ENCODE measurements around the gene ADTRP.

The ADTRP gene, protein sequence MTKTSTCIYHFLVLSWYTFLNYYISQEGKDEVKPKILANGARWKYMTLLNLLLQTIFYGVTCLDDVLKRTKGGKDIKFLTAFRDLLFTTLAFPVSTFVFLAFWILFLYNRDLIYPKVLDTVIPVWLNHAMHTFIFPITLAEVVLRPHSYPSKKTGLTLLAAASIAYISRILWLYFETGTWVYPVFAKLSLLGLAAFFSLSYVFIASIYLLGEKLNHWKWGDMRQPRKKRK

DNA sequence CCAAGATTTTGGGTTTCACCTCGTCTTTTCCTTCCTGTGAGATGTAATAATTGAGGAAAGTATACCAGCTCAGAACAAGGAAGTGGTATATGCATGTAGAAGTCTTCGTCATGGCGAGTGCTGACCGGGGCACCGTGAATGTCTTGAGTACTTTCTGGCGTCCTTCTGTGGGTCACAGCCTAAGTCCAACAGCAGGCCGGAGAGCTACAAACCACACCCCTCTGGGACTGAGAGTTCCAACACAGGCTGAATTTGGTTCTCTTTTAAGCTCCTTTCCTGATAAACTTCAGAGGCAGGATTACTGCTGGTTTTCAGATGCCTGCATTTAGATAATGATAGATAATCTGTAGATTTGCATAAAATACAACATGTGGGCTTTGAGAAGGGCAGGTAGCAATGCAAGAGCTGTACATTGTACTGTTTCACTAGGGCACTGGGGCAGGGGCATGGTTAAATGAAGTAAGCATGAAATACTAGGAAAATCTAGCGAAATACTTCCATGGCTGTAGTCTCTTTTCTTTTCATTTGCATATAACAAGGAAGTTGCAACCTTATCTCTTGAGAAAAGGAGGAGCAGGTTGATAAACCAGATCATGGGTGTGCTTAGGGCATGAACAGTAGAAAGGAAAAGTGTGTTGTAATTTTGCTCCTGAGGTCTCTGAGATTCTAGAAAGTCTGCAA, at the start of gene ADTRP:
TSS of gene ADTRP (minus strand) at position 156 of the 681 bp plus-strand sequence. CDS start at position 112, 44 bp downstream.
- Histone ChIP-seq H3K27ac (ENCODE audit: low read depth, low read length) (peak within 1 kb of the TSS; percentile 27), H3K4me3 (ENCODE audit: low read depth in 1 of 5, low read length in 5 of 5) (no peak within 1 kb of the TSS), H3K27me3 (ENCODE audit: control insufficient read depth in 5 of 5, insufficient read depth in 4 of 5, low read length in 5 of 5) (no peaks in the 10 kb centered on the region), H3K9me3 (ENCODE audit: control insufficient read depth in 5 of 5, low read length in 5 of 5) (peaks cover 0 to 3% (median 0%) of the 10 kb centered on the region in 5 donors), H3K4me1 (ENCODE audit: control insufficient read depth in 5 of 5, insufficient read depth in 5 of 5, low read length in 5 of 5) (peaks cover 0 to 17% (median 12%) of the 10 kb centered on the region in 5 donors), H3K36me3 (ENCODE audit: control insufficient read depth in 5 of 5, insufficient read depth in 5 of 5, low read length in 5 of 5) (no peaks in the 10 kb centered on the region), H3K9ac (ENCODE audit: low read length in 5 of 5) (no peak within 1 kb of the TSS)

DNA sequence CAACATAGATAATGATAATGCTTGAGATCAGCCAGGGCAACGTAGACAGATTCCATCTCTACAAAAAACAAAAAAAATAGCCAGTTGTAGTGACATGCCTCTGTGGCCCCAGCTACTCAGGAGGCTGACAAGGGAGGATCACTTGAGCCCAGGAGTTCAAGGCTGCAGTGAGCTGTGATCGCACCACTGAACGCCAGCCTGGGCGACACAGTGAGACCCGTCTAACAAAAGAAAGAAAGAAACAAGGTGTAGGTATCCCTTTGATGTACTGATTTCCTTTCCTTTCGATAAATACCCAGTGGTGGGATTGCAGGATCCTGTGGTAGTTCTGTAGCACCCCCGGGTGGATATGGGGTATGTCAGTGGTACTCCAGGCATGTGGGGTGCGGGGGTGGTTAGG, 48.2 kb upstream of the ADTRP start:
- Histone ChIP-seq H3K9me3 (ENCODE audit: control insufficient read depth in 5 of 5, low read length in 5 of 5) (no peaks in the 10 kb centered on the region), H3K27ac (ENCODE audit: low read depth, low read length) (no peak overlapping the region), H3K9ac (ENCODE audit: low read length in 5 of 5) (no peak overlapping the region), H3K4me3 (ENCODE audit: low read depth in 1 of 5, low read length in 5 of 5) (no peak overlapping the region), H3K4me1 (ENCODE audit: control insufficient read depth in 5 of 5, insufficient read depth in 5 of 5, low read length in 5 of 5) (no peaks in the 10 kb centered on the region), H3K27me3 (ENCODE audit: control insufficient read depth in 5 of 5, insufficient read depth in 4 of 5, low read length in 5 of 5) (no peaks in the 10 kb centered on the region), H3K36me3 (ENCODE audit: control insufficient read depth in 5 of 5, insufficient read depth in 5 of 5, low read length in 5 of 5) (no peaks in the 10 kb centered on the region)

DNA sequence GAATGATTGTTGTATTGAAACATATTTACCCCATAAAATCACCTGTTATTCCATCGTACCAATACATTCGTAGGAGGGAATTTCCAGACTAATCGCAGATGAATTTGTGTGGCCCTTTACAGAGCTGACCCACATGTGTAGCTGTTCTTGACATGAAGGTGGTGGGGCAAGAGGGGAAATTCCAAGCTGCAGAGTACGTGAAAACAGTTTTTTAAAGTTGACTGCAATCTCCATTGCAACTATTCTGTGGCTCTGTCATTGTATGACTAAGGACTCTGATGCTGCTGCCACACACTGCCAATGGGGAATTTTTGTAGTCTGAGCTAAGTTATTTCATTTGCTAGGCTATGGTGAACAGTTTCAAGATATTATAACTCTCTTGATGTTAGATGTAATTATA, 46.4 kb upstream of the ADTRP start:
- Histone ChIP-seq H3K4me1 (ENCODE audit: control insufficient read depth in 5 of 5, insufficient read depth in 5 of 5, low read length in 5 of 5) (no peaks in the 10 kb centered on the region), H3K9ac (ENCODE audit: low read length in 5 of 5) (no peak overlapping the region), H3K9me3 (ENCODE audit: control insufficient read depth in 5 of 5, low read length in 5 of 5) (no peaks in the 10 kb centered on the region), H3K27me3 (ENCODE audit: control insufficient read depth in 5 of 5, insufficient read depth in 4 of 5, low read length in 5 of 5) (no peaks in the 10 kb centered on the region), H3K27ac (ENCODE audit: low read depth, low read length) (no peak overlapping the region), H3K36me3 (ENCODE audit: control insufficient read depth in 5 of 5, insufficient read depth in 5 of 5, low read length in 5 of 5) (no peaks in the 10 kb centered on the region), H3K4me3 (ENCODE audit: low read depth in 1 of 5, low read length in 5 of 5) (no peak overlapping the region)

DNA sequence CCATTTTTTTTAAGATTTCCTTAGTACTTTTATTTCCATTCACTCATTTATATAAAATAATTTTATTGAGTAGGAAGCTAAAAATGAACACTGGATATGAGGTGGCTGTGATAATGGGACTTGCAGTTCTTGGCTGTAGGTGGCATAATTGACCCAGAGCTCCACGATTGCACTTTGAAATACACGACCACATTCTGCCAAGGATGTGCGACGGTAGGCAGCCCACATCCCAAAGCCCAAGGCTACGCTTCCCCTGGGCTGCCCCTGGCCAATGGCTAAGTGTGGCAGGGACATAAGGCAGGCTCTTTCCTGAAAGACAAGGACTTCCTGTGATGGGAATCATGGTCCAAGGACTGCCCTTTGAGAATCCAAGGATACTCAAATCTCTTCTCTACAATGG, 43.7 kb upstream of the ADTRP start:
- Histone ChIP-seq H3K9ac (ENCODE audit: low read length in 5 of 5) (no peak overlapping the region), H3K4me1 (ENCODE audit: control insufficient read depth in 5 of 5, insufficient read depth in 5 of 5, low read length in 5 of 5) (no peaks in the 10 kb centered on the region), H3K9me3 (ENCODE audit: control insufficient read depth in 5 of 5, low read length in 5 of 5) (no peaks in the 10 kb centered on the region), H3K27ac (ENCODE audit: low read depth, low read length) (no peak overlapping the region), H3K4me3 (ENCODE audit: low read depth in 1 of 5, low read length in 5 of 5) (no peak overlapping the region), H3K36me3 (ENCODE audit: control insufficient read depth in 5 of 5, insufficient read depth in 5 of 5, low read length in 5 of 5) (no peaks in the 10 kb centered on the region), H3K27me3 (ENCODE audit: control insufficient read depth in 5 of 5, insufficient read depth in 4 of 5, low read length in 5 of 5) (no peaks in the 10 kb centered on the region)

DNA sequence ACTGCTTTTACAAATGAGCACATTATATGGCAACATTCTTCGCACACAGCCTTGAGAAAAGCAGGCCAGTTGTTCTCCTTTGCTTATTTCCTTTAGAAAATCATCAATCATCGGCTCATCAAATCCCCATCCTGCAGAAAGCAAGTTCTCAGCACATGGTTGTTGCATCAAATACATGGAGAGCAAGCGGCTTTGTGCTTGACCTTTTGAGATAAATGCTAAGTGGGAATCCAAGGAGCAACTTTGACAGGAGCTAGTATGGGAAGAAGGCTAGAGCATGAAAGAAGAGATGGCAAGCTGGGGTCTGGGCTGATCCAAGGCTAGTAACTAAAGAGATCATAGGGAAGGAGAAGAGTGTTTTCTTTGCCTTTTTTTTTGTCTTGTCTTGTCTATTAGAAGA, 43.2 kb upstream of the ADTRP start:
- H3K9ac ChIP-seq (ENCODE audit: low read length in 5 of 5) = no peak overlapping the region
- H3K9me3 ChIP-seq (ENCODE audit: control insufficient read depth in 5 of 5, low read length in 5 of 5) = no peaks in the 10 kb centered on the region
- H3K36me3 ChIP-seq (ENCODE audit: control insufficient read depth in 5 of 5, insufficient read depth in 5 of 5, low read length in 5 of 5) = no peaks in the 10 kb centered on the region
- no peaks in the 10 kb centered on the region for H3K4me1 ChIP-seq (ENCODE audit: control insufficient read depth in 5 of 5, insufficient read depth in 5 of 5, low read length in 5 of 5)
- H3K27me3 ChIP-seq (ENCODE audit: control insufficient read depth in 5 of 5, insufficient read depth in 4 of 5, low read length in 5 of 5) = no peaks in the 10 kb centered on the region
- H3K27ac ChIP-seq (ENCODE audit: low read depth, low read length) = no peak overlapping the region
- H3K4me3 ChIP-seq (ENCODE audit: low read depth in 1 of 5, low read length in 5 of 5) = no peak overlapping the region

DNA sequence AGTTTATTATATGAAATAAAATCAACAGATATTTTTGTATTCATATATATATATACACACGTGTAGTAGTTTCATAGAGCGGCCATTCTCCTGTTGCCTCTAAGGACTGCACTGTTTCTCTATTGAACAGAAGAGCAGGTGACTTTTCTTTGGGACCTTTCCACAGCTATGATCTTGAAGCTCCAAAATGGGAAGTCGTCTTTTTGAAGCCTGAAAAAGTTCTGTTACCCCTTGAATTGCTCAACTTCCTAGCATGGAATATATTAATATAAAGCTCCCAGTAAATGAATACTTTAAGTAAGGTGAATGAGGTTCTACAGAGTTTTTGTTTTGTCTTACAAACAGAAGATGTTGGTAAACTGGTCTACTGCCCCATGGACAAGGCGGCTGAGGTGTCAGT, 42.2 kb upstream of the ADTRP start:
- H3K27ac ChIP-seq (ENCODE audit: low read depth, low read length) = no peak overlapping the region

DNA sequence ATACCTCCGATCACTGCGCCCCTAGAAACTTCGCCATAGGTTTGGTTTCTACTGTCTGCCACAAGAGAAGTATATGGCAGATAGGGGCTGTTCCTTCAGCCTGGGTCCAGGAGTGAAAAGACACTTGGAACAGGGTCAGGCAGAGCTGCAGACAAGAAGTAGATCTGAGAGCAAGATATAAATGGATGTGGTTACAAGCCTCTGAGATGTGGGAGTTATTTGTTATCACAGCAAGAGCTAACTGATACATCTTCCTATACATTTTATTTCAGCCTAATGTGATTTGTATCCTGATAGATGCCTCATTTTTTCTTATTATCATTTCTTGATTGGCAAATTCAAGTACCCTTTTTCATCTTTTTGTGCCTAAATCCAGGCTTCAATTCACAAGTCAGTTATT, 40.9 kb upstream of the ADTRP start:
- no peaks in the 10 kb centered on the region for H3K27me3 ChIP-seq (ENCODE audit: control insufficient read depth in 5 of 5, insufficient read depth in 4 of 5, low read length in 5 of 5)
- no peak overlapping the region for H3K4me3 ChIP-seq (ENCODE audit: low read depth in 1 of 5, low read length in 5 of 5)
- no peaks in the 10 kb centered on the region for H3K9me3 ChIP-seq (ENCODE audit: control insufficient read depth in 5 of 5, low read length in 5 of 5)
- H3K27ac ChIP-seq (ENCODE audit: low read depth, low read length) = no peak overlapping the region
- H3K36me3 ChIP-seq (ENCODE audit: control insufficient read depth in 5 of 5, insufficient read depth in 5 of 5, low read length in 5 of 5) = no peaks in the 10 kb centered on the region
- peaks cover 0 to 2% (median 0%) of the 10 kb centered on the region in 5 donors for H3K4me1 ChIP-seq (ENCODE audit: control insufficient read depth in 5 of 5, insufficient read depth in 5 of 5, low read length in 5 of 5)
- H3K9ac ChIP-seq (ENCODE audit: low read length in 5 of 5) = no peak overlapping the region

More for the DNA sequence above, 42.2 kb upstream of the ADTRP start:
- H3K9me3 ChIP-seq (ENCODE audit: control insufficient read depth in 5 of 5, low read length in 5 of 5) = no peaks in the 10 kb centered on the region
- H3K4me3 ChIP-seq (ENCODE audit: low read depth in 1 of 5, low read length in 5 of 5) = no peak overlapping the region
- no peaks in the 10 kb centered on the region for H3K4me1 ChIP-seq (ENCODE audit: control insufficient read depth in 5 of 5, insufficient read depth in 5 of 5, low read length in 5 of 5)
- no peaks in the 10 kb centered on the region for H3K27me3 ChIP-seq (ENCODE audit: control insufficient read depth in 5 of 5, insufficient read depth in 4 of 5, low read length in 5 of 5)
- H3K36me3 ChIP-seq (ENCODE audit: control insufficient read depth in 5 of 5, insufficient read depth in 5 of 5, low read length in 5 of 5) = no peaks in the 10 kb centered on the region
- no peak overlapping the region for H3K9ac ChIP-seq (ENCODE audit: low read length in 5 of 5)

DNA sequence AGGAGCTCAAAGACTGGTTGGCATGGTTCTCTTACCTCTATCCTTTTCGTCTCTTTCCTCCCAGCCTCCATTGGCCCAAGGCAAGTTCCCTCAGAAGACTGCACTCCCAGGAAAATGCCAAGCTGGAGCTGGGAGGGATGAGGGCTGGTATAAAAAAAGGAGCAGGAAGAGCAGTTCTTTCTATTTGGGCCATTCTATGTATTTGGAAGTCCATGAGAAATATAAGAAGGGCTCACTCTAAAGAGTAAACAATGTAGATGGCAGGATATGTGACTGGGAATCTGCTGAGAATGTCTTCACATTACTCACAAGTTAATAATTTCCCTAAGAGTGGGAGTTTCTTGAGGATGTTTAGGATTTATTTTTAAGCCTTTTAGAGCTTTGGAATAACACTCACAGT, 36.6 kb upstream of the ADTRP start:
- Histone ChIP-seq H3K9me3 (ENCODE audit: control insufficient read depth in 5 of 5, low read length in 5 of 5) (no peaks in the 10 kb centered on the region), H3K27me3 (ENCODE audit: control insufficient read depth in 5 of 5, insufficient read depth in 4 of 5, low read length in 5 of 5) (no peaks in the 10 kb centered on the region), H3K4me1 (ENCODE audit: control insufficient read depth in 5 of 5, insufficient read depth in 5 of 5, low read length in 5 of 5) (peaks cover 0 to 28% (median 15%) of the 10 kb centered on the region in 5 donors), H3K36me3 (ENCODE audit: control insufficient read depth in 5 of 5, insufficient read depth in 5 of 5, low read length in 5 of 5) (no peaks in the 10 kb centered on the region), H3K9ac (ENCODE audit: low read length in 5 of 5) (no peak overlapping the region), H3K27ac (ENCODE audit: low read depth, low read length) (no peak overlapping the region), H3K4me3 (ENCODE audit: low read depth in 1 of 5, low read length in 5 of 5) (no peak overlapping the region)

DNA sequence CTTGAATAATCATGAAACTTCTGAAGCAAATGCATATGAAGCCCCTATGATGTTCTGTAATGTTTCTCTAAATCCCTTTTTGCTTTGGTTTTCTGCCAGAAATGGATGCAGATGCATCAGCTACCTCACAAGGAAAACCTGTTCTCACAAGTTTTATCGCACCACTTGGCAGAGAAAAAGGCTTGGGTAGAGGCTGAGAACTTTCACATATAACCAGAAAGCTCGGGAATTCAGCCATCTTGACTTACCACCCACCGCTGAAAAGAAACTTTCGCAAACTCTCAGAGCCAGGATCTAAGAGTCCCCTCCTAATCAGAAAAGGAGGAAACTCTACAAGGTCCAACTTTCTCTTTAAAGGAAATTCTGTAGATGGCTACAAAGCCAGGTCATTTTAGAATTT, 36.2 kb upstream of the ADTRP start:
- H3K4me3 ChIP-seq (ENCODE audit: low read depth in 1 of 5, low read length in 5 of 5) = no peak overlapping the region
- H3K9ac ChIP-seq (ENCODE audit: low read length in 5 of 5) = no peak overlapping the region
- H3K36me3 ChIP-seq (ENCODE audit: control insufficient read depth in 5 of 5, insufficient read depth in 5 of 5, low read length in 5 of 5) = no peaks in the 10 kb centered on the region
- H3K4me1 ChIP-seq (ENCODE audit: control insufficient read depth in 5 of 5, insufficient read depth in 5 of 5, low read length in 5 of 5) = peaks cover 0 to 32% (median 19%) of the 10 kb centered on the region in 5 donors
- no peak overlapping the region for H3K27ac ChIP-seq (ENCODE audit: low read depth, low read length)
- no peaks in the 10 kb centered on the region for H3K9me3 ChIP-seq (ENCODE audit: control insufficient read depth in 5 of 5, low read length in 5 of 5)
- H3K27me3 ChIP-seq (ENCODE audit: control insufficient read depth in 5 of 5, insufficient read depth in 4 of 5, low read length in 5 of 5) = no peaks in the 10 kb centered on the region

DNA sequence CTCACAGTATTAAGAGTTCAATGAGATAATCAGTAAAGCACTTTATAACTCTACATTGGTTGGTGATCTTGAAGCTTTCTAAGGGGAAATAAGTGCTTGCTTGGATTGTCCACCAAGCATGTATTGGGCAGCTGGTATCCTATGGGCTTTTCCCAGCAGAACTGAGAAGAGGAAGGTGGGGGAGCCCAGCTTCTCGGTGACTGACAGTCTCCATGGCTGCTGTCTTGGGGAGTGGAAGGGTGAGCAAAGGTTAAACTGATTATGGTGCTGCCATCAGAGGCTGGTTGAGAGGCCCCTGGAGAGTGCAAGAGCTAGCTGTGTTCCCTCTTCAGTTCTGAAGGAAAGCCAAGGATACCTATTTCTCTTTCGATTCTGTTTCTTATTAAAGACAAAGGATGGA, 35.5 kb upstream of the ADTRP start:
- H3K4me3 ChIP-seq (ENCODE audit: low read depth in 1 of 5, low read length in 5 of 5) = no peak overlapping the region
- H3K36me3 ChIP-seq (ENCODE audit: control insufficient read depth in 5 of 5, insufficient read depth in 5 of 5, low read length in 5 of 5) = no peaks in the 10 kb centered on the region
- H3K9ac ChIP-seq (ENCODE audit: low read length in 5 of 5) = no peak overlapping the region
- no peaks in the 10 kb centered on the region for H3K27me3 ChIP-seq (ENCODE audit: control insufficient read depth in 5 of 5, insufficient read depth in 4 of 5, low read length in 5 of 5)
- no peaks in the 10 kb centered on the region for H3K9me3 ChIP-seq (ENCODE audit: control insufficient read depth in 5 of 5, low read length in 5 of 5)
- H3K4me1 ChIP-seq (ENCODE audit: control insufficient read depth in 5 of 5, insufficient read depth in 5 of 5, low read length in 5 of 5) = peaks cover 0 to 37% (median 24%) of the 10 kb centered on the region in 5 donors
- no peak overlapping the region for H3K27ac ChIP-seq (ENCODE audit: low read depth, low read length)

All from subcutaneous abdominal adipose tissue (tissue), 5 donors.